Activated CD8-positive, alpha-beta memory T cell treated with anti-CD3 and anti-CD28 coated beads, Interleukin-2, amount 50 U/mL, for 1 hour (primary cell): ENCODE results near the gene LRP5.

ENCODE experiments used
- DNase-seq: peaks from one replicate; pipeline ENCODE4 v3.0.0-alpha.2; 2020; ENCODE audit errors: extremely low read depth

LRP5 gene

DNA sequence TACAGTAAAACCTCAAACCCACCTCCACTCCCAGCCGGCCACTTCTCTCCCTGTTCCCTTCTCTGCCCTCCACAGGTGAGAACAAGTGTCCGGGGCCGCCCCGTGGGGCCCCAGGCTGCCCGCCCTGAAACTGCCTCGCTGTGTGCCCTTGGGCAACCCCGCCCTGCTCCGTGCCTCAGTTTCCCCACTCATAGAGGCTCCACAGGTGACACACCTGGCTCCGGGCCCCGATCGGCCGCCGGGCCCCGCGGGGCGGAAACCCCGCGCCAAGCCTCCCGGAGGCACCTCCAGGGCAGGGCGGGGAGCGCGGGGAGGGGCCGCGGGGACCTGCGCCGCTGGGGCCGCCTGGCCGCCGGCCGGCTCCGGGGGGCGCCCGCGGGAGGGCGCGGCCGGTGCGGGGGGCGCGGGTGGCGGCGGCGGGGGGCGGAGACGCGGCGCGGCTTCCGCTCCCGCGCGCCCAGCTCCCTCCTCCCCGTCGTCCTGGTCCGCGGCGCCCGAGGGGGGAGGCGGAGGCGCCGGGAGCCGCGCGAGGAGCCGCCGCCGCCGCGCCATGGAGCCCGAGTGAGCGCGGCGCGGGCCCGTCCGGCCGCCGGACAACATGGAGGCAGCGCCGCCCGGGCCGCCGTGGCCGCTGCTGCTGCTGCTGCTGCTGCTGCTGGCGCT, at the start of gene LRP5:
Gene LRP5, plus strand, starts transcription at position 475 of the 663 bp plus-strand sequence. Its CDS starts 124 bp downstream, at position 599.
- DNase-seq: no peak

DNA sequence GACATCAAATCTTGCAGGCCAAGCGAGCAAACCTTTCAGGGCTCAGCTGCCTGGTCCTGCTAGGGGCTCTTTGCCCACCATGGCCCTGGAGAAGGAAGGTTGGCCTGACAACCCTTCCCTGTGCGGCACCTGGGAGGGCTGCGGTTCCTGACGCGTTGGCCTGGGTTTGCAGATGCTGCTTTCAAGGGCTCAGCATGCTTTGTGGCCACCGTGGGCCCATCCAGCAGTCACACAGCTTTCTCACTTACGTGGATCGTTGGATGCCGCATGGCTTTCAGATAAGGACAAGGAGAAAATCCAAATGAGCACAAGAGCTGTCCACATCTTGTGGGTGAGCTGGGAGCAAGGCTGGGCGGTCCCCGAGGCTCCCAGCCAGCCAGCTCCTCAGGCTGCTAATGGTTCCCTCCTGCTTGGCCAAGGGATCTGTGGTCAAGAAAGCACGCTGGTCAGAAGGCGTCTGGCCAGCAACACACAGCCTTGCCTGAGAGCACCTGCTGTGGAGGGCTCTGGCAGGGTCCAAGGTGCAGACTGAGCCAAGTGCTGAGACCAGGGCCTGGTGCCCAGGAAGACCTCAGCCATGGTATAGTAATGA, 48.9 kb upstream of the LRP5 start:
- no peak for DNase-seq

DNA sequence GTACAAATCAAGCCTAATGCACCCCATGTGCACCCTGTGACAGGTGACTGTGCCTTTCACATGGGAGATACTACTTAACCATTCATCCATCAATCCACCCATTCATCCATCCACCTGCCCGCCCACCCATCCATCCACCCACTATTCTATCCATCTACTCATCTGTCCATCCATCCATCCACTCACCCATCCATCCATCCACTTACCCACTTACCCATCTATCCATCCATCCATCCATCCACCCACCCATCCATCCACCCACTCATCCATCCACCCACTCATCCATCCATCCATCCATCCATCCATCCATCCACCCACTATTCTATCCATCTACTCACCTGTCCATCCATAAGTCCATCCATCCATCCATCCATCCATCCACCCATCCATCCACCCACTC, 48.1 kb upstream of the LRP5 start:
- DNase-seq: no peak

DNA sequence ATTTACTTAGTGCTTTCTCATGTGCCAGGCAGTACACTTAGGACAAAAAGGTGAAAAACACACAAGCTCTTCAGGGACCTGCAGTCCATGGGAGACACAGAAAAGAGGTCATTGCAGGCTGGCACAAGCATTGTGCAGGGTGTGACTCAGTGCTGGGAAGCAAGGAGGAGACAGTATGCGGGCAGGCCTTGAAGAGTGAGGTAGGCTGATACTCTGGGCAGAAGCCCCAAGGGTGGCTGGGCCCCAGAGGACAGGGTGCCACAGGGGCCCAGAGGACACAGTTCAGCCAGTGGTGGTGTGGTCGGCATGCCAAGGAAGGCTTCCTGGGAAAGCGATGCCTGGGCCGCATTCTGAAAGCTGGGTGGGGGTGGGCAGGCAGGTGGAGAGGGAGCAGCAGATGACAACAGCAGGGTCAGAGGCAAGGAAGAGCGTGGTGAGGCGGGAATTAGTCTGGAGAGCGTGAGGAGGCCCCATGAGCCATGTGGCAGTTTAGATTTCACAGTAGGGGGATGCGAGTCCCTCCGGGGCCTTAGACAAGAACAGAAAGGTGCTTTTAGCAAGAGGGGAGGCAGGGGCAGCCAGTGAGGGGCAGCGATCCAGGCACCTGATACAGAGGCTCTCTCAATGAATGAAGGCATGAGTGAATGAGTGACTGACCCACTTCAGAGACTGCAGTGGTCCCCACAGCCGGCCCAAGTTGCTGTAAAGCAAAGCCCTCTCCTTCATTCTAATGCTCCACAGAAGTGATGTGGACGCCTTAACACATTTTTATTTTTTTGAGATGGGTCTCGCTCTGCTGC, 47.5 kb upstream of the LRP5 start:
- no peak for DNase-seq

DNA sequence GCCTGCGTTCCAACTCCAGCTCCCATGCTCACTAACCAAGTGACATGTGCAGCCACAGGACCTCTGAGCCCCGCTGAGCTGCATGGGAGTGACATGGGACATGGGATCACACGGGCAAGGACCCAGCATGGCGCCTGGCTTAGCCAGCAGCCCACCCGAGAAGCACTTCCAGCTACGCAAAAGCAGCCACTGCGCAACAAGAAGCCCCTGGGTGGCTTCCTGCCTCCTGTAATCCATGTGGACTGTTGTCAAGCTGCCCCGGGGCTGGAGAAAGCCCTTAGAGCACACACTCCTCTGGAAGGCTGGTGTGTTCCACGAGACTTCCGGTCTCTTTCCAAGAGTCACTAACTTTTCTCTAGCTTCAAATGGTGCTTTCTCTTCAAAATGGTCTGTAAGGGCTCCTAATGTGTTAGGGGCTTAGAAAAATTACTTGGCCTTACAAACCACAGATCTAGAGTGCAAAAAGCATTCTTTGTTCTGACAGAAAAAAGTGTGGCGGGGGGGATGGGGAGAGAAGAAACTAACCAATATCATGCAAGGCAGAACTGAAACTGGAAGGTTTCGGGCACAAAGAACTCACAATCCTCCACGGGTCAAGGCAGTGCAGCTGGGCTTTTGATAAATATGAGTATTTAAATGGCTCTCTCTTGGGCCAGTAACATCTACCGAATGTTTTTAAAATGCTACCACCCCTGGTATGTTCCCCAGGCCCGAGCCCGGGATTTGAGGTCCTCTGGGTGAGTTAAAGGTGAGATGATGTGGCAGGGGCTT, 46.1 kb upstream of the LRP5 start:
- DNase-seq: no peak

DNA sequence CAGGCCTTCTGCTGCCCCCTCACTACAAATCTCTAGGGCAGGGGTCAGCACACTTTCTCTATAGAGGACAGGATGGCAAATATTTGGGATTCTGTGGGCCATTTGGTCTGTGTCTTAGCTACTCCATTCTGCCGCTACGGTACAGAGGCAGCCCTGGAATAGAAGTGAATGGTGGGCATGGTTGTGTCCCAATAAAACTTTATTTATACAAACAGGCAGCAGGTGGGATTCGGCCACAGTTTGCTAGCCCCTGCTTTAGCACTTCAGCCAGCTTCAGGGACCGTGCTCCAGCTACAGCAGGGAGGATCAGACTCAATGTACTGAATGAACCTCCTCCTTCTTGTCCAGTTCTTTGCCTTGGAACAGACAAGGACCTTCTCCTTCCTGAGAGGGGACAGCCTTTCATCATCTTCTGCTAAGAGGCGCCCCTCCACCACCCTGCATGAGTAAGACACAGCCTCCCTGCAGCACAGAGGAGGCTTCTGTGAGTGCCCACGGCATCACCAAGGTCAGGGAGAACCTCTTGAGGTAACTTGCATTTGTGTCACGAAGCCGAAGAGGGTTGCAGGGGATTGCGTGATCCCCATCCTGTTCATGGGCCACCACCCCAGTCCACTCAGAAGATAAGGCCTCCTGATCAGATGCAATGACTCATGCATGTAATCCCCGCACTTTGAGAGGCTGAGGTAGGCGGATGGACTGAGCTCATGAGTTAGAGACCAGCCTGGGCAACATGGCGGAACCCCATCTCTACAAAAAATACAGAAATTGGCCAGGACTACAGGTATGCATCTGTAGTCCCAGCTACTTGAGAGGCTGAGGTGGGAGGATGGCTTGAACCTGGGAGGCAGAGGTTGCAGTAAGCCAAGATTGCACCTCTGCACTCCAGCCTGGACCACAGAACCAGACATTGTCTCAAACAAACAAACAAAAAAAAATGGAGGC, 45.2 kb upstream of the LRP5 start:
- DNase-seq: no peak

DNA sequence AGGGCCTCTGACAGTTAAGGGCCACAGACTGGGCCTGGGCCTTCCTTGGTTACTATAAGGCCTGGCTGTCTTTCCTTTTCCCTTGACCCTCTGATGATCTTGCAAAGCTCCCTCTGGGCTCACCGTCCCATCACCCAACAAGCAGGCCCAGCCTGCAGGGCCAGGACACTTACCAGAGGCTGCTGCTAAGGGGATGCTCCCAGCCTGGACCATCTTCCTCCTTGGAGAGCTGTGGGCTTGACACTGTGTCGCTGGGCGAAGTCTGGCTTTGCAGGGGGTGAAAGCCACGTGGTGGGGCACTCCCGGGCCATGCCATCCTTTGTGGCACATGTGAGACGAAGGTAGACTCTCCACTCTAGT, 44.5 kb upstream of the LRP5 start:
- no peak for DNase-seq

DNA sequence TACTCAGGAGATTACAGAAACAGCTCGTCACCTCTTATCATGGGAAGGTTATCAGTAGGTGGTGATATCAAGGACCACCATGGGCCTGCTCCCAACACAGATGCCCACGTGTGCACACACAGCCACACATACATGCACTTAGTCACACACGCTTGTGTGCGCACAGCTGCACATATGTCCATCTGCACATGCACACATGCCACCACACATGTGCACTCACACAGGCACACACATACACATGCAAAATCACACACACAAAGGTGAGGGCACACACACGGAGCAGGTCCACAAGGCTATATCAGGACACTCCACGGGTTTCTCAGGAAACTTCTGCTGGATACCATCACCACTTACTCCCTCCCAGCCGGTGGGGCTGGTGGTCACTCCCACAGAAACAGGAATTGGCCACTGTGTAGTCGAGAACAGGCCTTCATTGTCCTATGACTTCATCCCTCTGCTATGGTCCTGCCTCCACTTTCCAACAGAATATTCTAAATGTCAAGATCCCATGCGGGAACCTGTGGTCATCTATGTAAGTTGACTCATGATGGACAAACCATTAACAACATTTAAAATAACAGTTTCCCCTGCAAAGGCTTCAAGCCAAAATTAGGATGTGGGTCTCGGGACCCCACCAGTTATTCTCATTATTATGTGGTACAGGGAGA, 42.8 kb upstream of the LRP5 start:
- no peak for DNase-seq

DNA sequence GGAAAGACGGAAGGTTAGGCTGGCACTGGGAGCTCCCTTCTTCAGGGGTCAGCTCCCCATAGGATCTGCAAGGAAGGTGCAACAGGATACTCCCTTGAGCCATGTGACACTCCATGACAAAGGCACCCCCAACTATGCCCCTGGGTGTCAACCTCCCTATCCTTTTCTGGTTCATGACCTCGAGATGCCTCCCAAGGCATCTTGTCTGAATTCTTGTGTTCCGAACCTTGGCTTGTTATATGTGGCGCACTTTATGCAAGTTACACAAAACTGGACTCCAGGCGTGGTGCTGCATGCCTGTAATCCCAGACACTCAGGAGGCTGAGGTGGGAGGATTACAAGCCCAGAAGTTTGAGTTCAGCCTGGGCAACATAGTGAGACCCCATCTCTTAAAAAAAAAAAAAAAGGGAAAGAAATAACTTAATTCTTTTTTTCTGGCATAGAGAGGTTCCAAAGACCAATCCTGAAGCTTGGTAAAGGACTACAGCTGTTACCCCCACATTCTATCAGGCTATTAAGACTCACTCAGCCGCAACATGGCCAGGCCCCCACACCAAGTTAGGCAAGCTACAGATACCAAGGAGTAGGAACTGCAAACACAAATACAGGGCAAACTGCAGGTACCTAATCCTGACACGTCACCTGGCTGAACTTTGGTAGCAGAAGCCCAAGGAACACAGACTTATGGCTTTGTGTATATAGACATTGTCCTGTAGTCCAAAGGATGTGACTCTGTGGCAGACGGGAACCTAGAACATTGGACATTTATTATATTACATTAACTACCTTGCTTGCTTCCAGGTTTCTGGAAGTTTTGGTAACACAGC, 42.0 kb upstream of the LRP5 start:
- no peak for DNase-seq

DNA sequence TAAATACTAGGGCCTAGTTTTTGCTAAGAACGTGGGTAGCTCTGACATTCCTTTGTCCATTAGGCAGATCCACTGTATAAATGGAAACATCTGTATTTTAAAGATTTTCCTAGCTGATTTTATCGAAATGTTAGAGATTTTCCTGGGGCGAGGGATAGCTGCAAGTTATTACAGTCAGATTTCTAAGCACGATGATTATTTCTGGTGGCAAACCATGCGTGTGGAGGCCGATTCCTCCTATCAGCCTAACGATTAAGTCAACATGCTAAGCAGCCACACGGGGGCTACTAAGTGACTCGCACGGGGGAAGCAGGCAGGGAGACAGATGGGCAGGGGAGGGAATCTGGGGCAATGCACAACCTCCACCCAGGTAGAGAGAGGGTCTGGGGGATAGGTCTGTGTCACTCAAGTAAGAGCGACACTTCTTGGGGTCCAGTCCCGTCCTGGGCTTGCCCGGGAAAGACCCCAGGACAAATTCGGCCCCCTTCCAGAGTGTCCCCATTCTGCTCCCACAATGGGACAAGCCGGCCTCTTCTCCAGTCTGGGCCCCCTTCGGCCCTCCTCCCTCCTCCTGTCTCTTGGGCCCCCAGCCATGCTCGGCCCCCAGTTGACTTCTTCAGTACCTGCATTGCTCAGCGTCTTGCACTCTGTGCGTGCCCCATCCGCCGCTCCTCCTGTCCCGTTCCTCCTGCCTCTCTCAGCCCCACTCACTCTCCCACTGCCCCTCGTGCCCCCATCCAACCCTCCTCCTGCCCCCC, 41.2 kb upstream of the LRP5 start:
- DNase-seq: peak; percentile 28

DNA sequence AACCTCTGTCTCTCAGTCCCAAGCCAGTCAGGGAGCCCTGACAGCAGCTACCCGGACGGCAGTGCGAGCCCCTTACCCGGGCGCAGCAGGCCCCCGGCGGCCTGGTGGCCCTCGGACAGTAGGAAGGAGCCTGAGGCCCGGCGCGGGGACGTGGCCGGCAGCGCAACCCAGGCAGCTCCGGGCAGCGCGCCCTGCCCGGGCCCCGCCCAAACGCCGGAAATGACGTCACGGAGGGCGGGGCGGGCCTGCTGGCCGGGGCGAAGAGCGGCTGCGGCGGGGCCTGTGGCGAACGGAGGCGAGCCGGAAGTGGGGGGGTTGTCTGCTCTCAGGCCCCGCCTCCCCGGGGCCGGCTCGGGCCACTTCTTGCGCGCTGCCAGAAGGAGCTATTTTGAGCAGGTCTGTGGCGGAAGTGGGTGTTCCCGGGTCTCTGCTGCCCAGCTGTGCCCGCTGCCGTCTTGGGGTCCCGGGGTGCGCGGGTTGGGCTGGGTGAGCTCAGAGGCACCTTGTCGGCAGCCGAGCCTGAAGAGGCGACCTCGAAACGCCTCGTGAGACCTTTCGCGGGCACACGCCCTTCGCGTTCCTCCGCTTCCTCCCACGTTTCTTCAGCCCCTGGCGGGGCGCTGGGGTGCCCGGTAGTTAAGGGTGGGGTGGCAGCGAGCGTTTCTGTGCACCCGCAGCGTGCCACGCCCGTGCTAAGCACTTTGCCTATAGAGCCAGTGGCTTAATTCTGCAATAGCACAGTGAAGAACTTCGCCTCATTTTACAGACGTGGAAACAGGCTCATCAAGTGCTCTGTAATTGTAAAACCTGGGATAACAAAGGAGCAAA, 40.4 kb upstream of the LRP5 start, which contains the start of gene C11orf24:
Gene C11orf24, minus strand, starts transcription at position 193 of the 828 bp plus-strand sequence. CDS start 8,206 bp downstream, outside the sequence.
- DNase-seq: peak; percentile 79

DNA sequence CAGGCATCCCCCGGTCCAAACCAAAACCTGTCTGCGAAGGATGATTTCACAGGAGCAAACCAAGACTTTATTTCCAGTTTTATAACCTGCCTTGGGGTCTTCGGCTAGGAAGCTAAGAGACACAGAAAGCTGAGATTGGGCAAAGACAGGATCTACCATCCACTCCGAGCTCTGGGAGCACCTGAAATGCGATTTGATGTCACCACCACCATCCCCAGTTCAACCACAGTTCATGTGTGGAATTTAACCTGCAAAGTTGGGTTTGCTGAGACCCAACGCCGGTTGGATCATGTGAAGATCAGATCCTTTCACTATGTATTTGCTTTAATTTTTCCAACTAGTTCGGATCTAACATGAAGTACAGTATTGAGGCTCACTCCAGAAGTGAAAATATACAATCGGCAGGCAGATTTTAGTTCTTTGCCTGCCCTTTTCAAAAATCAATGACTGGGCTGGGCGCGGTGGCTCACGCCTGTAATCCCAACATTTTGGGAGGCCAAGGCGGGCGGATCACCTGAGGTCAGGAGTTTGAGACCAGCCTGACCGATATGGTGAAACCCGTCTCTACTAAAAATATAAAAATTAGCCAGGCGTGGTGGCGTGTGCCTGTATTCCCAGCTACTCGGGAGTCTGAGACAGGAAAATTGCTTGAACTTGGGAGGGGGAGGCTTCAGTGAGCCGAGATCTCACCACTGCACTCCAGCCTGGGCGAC, 39.2 kb upstream of the LRP5 start:
- DNase-seq: no peak

DNA sequence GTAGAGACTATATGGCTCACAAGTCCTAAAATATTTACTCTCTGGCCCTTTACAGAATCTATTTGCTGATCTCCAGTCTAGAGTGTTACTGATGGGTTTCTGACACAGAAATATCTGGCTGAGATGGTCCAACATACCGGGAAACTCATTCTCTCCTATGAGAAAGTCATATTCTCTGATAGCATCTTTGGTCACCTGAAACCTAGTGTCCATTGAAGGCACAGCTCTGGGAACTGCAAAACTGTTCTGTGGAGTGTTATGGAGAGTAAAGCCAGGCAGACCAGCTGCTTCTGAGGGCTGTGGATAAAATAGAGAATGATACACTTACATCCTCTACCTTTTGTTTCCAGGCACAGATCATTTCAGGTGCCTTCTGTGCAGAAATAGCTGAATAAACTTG, 38.1 kb upstream of the LRP5 start:
- no peak for DNase-seq

DNA sequence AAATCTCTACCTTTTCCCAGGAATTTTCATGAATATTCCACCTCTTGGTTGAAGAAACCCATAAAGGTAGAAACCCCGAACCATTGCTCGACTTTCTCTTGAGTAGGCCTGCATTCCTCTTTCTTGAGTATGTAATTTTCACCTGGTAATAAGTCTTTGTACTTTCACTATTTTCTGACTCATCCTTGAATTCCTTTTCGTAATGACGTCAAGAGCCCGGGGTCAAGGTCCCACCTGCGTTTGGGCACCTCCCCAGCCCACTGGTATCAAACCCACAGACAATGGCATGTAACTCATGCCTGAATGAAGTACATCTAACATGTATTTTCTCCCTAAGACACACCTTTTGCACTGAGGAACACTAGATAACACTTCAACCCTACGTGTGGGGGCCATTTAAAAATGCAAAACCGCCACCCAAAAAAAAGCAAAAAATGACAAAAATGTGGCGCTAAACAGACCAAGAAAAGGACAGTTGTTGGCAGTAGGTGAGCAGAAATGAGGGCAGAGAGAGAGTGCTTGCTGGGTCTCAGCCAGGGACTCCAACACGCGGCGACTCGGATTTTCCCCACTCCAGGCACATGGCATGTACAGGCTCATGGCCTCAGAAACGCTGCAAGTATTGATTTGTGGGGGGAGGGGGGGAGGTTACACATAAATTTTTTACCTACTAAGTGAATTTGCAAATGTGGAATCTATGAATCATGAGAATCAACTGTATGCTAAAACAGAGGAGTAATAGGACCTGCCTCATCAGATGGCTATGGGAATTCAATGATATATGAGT, 36.5 kb upstream of the LRP5 start:
- DNase-seq: no peak

DNA sequence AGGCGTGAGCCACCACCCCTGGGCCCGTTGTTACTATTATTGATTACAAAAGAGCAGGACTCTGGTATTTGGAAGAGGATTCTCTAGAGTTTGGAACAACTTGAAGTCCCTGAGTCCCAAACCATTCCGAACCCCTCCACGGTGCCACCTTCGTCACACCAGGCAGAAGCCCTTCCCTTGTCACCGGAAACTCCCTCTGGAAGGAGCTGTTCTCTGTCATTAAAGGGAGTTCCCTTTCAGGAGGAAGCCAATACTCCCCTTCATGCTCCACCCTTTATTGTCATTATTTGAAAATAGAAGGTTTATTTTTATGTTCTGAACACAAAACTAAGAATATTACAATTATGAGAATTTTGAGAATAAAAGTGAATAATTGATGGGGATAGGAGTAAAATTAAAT, 35.5 kb upstream of the LRP5 start:
- DNase-seq: no peak

DNA sequence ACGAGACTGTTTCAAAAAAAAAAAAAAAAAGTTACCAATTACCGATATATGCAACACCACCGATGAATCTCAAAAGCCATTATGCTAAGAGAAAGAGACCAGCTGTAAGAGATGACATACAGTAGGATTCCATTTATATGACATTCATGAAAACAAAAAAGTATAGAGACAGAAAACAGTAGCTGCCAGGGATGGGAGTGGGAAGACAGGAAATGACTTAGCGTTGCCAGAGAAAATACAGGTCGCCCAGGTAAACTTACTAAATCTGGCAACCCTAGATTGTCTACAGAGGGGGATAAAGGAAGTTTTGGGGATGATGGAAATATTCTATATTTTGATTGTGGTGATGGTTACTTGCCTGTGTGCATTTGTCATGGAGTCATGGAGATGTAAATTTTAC, 32.7 kb upstream of the LRP5 start:
- DNase-seq: no peak
